ENCODE results near the gene AGPAT3.

AGPAT3 gene

GRCh38 chr21:43971992-43972255 is 106.9 kb downstream of the AGPAT3 start:
- no peak for DNase-seq (ENCODE audit: low spot score)
- FAIRE-seq, result no peak

GRCh38 chr21:43972850-43973633 is 108.0 kb downstream of the AGPAT3 start:
- DNase-seq (ENCODE audit: low spot score), result no peak
- no peak for FAIRE-seq

- no peak for FAIRE-seq
- no peak for DNase-seq (ENCODE audit: low spot score)
Observed at GRCh38 chr21:43973634-43973955, 108.6 kb downstream of the AGPAT3 start.

- FAIRE-seq (no peak), DNase-seq (ENCODE audit: low spot score) (no peak)
Observed at GRCh38 chr21:43974791-43975468, 109.9 kb downstream of the AGPAT3 start.

- DNase-seq (ENCODE audit: low spot score), result peak; percentile 22
- no peak for FAIRE-seq
Observed at GRCh38 chr21:43975469-43976098, 110.6 kb downstream of the AGPAT3 start.

GRCh38 chr21:43976661-43977060 is 111.6 kb downstream of the AGPAT3 start:
- FAIRE-seq (no peak), DNase-seq (ENCODE audit: low spot score) (no peak)

- FAIRE-seq, result no peak
- no peak for DNase-seq (ENCODE audit: low spot score)
Observed at GRCh38 chr21:43978060-43978459, 113.0 kb downstream of the AGPAT3 start.

GRCh38 chr21:43979654-43980053 is 114.6 kb downstream of the AGPAT3 start:
- no peak for FAIRE-seq
- DNase-seq (ENCODE audit: low spot score), result no peak

- DNase-seq (ENCODE audit: low spot score) (no peak), FAIRE-seq (no peak)
Observed at GRCh38 chr21:43981151-43981870, 116.3 kb downstream of the AGPAT3 start.

GRCh38 chr21:43981871-43982210 is 116.8 kb downstream of the AGPAT3 start:
- FAIRE-seq, result no peak
- DNase-seq (ENCODE audit: low spot score), result no peak

GRCh38 chr21:43982489-43983078 is 117.6 kb downstream of the AGPAT3 start:
- FAIRE-seq (no peak), DNase-seq (ENCODE audit: low spot score) (no peak)

- no peak for FAIRE-seq
- no peak for DNase-seq (ENCODE audit: low spot score)
Observed at GRCh38 chr21:43983390-43983789, 118.4 kb downstream of the AGPAT3 start.

- DNase-seq (ENCODE audit: low spot score), result no peak
- no peak for FAIRE-seq
Observed at GRCh38 chr21:43983860-43984420, 118.9 kb downstream of the AGPAT3 start.

GRCh38 chr21:43984905-43985689 is 120.1 kb downstream of the AGPAT3 start:
- DNase-seq (ENCODE audit: low spot score) (no peak), FAIRE-seq (no peak)

- FAIRE-seq (no peak), DNase-seq (ENCODE audit: low spot score) (no peak)
Observed at GRCh38 chr21:43985690-43986251, 120.7 kb downstream of the AGPAT3 start.

- no peak for FAIRE-seq
Observed at GRCh38 chr21:43986544-43987451, 121.8 kb downstream of the AGPAT3 start.

GRCh38 chr21:43987509-43987908 is 122.5 kb downstream of the AGPAT3 start:
- FAIRE-seq (no peak), DNase-seq (ENCODE audit: low spot score) (no peak)

More at GRCh38 chr21:43986544-43987451, 121.8 kb downstream of the AGPAT3 start:
- DNase-seq (ENCODE audit: low spot score), result no peak

- DNase-seq (ENCODE audit: low spot score) (no peak), FAIRE-seq (no peak)
Observed at GRCh38 chr21:43988016-43988415, 123.0 kb downstream of the AGPAT3 start.

- FAIRE-seq (no peak), DNase-seq (ENCODE audit: low spot score) (no peak)
Observed at GRCh38 chr21:43988506-43989230, 123.6 kb downstream of the AGPAT3 start.
